Measurements from ENCODE around the gene TEKT3. TPM values are rescaled to one million over a fixed set of nuclear protein-coding genes. Genes with fewer than 3 reads are reported as not detected.

TEKT3 gene
- total RNA-seq, 2 donors from 2014 or later: 0.50 TPM; not detected in 1

GRCh38 chr17:15255713-15256454, 85.5 kb downstream of the TEKT3 start:
- Mint-ChIP-seq H3K27ac (no peak overlapping the region), H3K9me3 (no peaks in the 10 kb centered on the region), H3K4me3 (no peak overlapping the region), H3K27me3 (ENCODE audit: low read depth) (peaks cover 68% of the 10 kb centered on the region), H3K4me1 (ENCODE audit: low read depth) (peaks cover 21% of the 10 kb centered on the region), H3K36me3 (ENCODE audit: insufficient read depth in 2 of 2) (no peaks in the 10 kb centered on the region)
- DNase-seq (no peak), ATAC-seq (replicated peaks in 1 of 2) (no peak)

Other genes with a start within 250 kb of the TEKT3 start
- not detected for gene PMP22, start 76.3 kb downstream of the TEKT3 start, total RNA-seq
- 10 to 100 TPM; 12.8 to 16.2 TPM for gene CDRT4, start 126.0 kb upstream of the TEKT3 start, total RNA-seq
- gene TVP23C, start 221.9 kb upstream of the TEKT3 start, total RNA-seq: 10 to 100 TPM; 19.5 to 26.5 TPM

Measured in activated T-cell treated with anti-CD3 and anti-CD28 coated beads, Interleukin-2, amount 50 U/mL, for 72 hours (primary cell).